Measurements from ENCODE around the gene NTS. TPM values are rescaled to one million over a fixed set of nuclear protein-coding genes. Genes with fewer than 3 reads are reported as not detected.

Gene NTS
- total RNA-seq, 1 donor = not detected

DNA sequence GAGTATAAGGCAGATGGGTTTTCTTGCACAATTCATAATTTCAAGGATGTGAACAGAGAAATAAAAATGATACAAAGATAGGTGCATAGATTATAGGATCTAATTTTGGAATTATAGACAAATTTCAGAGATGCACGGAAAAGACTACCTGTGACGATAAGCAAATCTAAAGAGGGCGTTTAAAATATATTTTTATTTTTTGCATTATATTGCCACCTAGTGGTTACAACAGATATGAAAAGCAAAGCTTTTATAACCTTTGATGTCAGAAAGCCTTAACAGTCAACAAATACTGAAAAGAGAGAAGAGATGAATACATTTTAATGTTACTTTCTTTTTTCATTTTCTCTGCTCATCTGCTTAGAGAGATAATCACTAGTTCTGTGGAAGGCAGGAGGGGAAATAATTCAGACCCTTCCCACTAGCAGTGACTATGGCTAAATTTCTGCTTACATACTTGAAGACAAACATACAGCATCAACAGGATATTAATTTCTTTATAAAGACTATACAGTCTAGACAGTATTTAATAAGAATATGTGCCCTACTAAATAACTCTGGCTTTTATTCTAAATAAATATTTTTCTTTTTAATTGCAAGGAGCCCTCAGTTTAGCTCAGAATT is 46.3 kb downstream of the NTS start:
- DNase-seq (ENCODE audit: low read depth in 2 of 3, low spot score in 2 of 3) = peak in 2 of 3 donors; percentile 13 to 65

DNA sequence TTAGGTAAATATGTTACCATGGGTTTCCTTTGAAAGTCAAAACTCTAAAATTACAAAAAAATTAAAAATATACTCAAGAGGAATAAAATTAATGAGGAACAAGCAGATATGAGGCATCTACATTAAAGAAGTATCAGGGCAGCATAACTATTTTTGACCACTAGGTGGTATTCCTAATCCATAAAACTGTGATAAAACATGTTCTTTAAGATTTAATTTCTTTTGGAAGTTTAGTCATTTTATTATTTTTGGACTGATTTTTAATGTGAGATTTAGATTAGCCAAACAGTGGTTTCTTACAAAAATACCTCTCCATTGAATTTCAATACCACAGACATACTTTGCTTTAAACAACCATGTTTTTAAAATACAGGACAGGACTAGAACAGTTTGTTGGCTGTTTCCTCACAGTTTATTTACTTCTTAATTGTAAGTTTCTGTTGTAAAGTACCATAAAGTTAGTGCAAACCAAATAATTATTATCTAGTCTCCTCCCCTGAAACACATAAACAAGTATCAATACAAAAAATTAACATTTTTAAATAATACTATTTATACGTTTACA is 49.8 kb downstream of the NTS start:
- DNase-seq (ENCODE audit: low read depth in 2 of 3, low spot score in 2 of 3) = peak in 2 of 3 donors; percentile 9 to 22

DNA sequence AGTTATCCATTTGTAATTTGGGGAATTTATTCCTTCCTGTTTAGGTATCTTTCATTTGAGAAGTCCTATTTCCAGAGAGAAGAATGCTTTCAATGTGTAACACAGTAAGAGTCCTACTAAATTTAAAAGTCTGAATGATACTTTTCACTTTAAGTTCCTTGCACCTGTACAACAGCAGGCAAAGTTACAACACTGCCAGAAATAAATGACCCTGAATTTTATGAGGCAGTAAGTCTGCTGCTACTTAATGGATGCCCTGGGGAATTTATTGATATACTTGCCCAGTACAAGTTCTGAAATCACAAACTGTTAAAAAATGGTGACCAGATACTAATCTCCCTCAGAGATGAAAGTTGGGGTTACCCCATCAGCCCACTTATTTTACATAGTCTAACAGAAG is 53.1 kb downstream of the NTS start:
- no peak for DNase-seq (ENCODE audit: low read depth in 2 of 3, low spot score in 2 of 3)

Other genes with a start within 250 kb of the NTS start
- 0.27 TPM for gene RASSF9, start 37.9 kb upstream of the NTS start, total RNA-seq